PC-3 (cell line): ENCODE measurements around the gene ZSCAN5A.

Experiments used
- CTCF ChIP-seq: fragments of 300-600 bp; sonication (generic); conservative IDR thresholded peaks from 2 replicates; pipeline ENCODE4 v1.5.1; 2017; ENCODE audit warnings: antibody characterized with exemption, low read depth, mild to moderate bottlenecking, low read length
- EZH2 ChIP-seq: fragments of 300-600 bp; sonication (generic); IDR thresholded peaks from one replicate; pipeline ENCODE4 v1.6.1; 2017; ENCODE audit warnings: antibody characterized with exemption, mild to moderate bottlenecking, low read length; ENCODE audit not compliant: unreplicated experiment

GRCh38 chr19:56191115-56191514 lies 123.5 kb downstream of the ZSCAN5A start:
- TF ChIP-seq CTCF (no peak; the same call in 1 of the 2 replicates), EZH2 (no peak)
